B cell (primary cell): ENCODE results near the gene EFNA2. TPM values are rescaled to one million over a fixed set of nuclear protein-coding genes. Genes with fewer than 3 reads are reported as not detected.

Experiments
- ATAC-seq: fragments of 200-7000 bp; cut with Tn5 transposase; one replicate; pipeline ENCODE4 v1.10.0; 2021; ENCODE audit warnings: low read depth, mild to moderate bottlenecking, moderate number of reproducible peaks, moderate library complexity
- CTCF ChIA-PET: fragments of 350-600 bp; sonication (Branson Sonifier 250); formaldehyde crosslinking; loops from one replicate; lab custom pipeline; 2021; ENCODE audit warnings: antibody characterized with exemption, inconsistent platforms; lab: Charles Lee
- POLR2A ChIA-PET: fragments of 350-600 bp; sonication (Branson Sonifier 250); formaldehyde crosslinking; loops from one replicate; lab custom pipeline; 2021; ENCODE audit warnings: antibody characterized with exemption; lab: Charles Lee
- DNase-seq: peaks from one replicate; pipeline ENCODE4 v3.0.0; 2013
- H2AFZ ChIP-seq: 2 replicates; pipeline ENCODE4 v1.6.1; 2012; ENCODE audit warnings: mild to moderate bottlenecking, low read depth, low read length; ENCODE audit not compliant: insufficient read depth, poor library complexity, severe bottlenecking
- H3K27ac ChIP-seq, 2 donors: 1 replicate in 1 of 2; 2 replicates in 1 of 2; pipeline ENCODE4 v1.5.1; 2012 to 2013; ENCODE audit warnings: low read length in 2 of 2, mild to moderate bottlenecking in 2 of 2, moderate library complexity in 1 of 2
- H3K27me3 ChIP-seq, 4 experiments: fragments of 200-600 bp in 1 of 4; sonication (generic) in 1 of 4; replicated peaks in 1 of 4; 1 replicate in 2 of 4; 2 replicates in 2 of 4; pipeline versions ENCODE4 v1.6.1 to v1.7.0; 2013 to 2016; ENCODE audit warnings: low read length in 3 of 4, mild to moderate bottlenecking in 2 of 4, mixed read lengths in 1 of 4, moderate library complexity in 1 of 4; ENCODE audit not compliant: insufficient read depth in 4 of 4, control insufficient read depth in 3 of 4; ENCODE audit errors: control extremely low read depth in 1 of 4
- H3K36me3 ChIP-seq, 2 experiments: replicated peaks in 1 of 2; 1 replicate in 1 of 2; 2 replicates in 1 of 2; pipeline versions ENCODE4 v1.6.1 to v1.7.1; 2013; ENCODE audit warnings: low read length in 1 of 2; ENCODE audit not compliant: insufficient read depth in 2 of 2, control insufficient read depth in 1 of 2; ENCODE audit errors: control extremely low read depth in 1 of 2, extremely low read depth in 1 of 2
- H3K4me1 ChIP-seq, 2 donors: fragments of 200-600 bp in 1 of 2; sonication (generic) in 1 of 2; 1 replicate in 1 of 2; 2 replicates in 1 of 2; pipeline versions ENCODE4 v1.5.1 to v1.6.1; 2013 to 2017; ENCODE audit warnings: low read length in 2 of 2; ENCODE audit not compliant: control insufficient read depth in 2 of 2, insufficient read depth in 2 of 2
- H3K4me2 ChIP-seq: replicated peaks from 2 replicates; pipeline ENCODE3; 2012; ENCODE audit warnings: mild to moderate bottlenecking, low read depth, low read length; ENCODE audit not compliant: poor library complexity, severe bottlenecking
- H3K4me3 ChIP-seq, 5 experiments: fragments of 200-600 bp in 1 of 5; sonication (generic) in 1 of 5; 1 replicate in 3 of 5; 2 replicates in 2 of 5; pipeline versions ENCODE4 v1.5.1 to v1.7.0; 2011 to 2016; ENCODE audit warnings: low read length in 4 of 5, mild to moderate bottlenecking in 4 of 5, low read depth in 2 of 5, control low read depth in 1 of 5, moderate library complexity in 1 of 5; ENCODE audit not compliant: insufficient read depth in 1 of 5; ENCODE audit errors: control extremely low read depth in 1 of 5, extremely low read depth in 1 of 5
- H3K79me2 ChIP-seq: fragments of 200-600 bp; sonication (generic); one replicate; pipeline ENCODE4 v1.6.0; 2016; ENCODE audit warnings: low read length; ENCODE audit not compliant: control insufficient read depth, insufficient read depth
- H3K9ac ChIP-seq: fragments of 200-600 bp; sonication (generic); 2 replicates; pipeline ENCODE4 v1.6.1; 2017; ENCODE audit warnings: mild to moderate bottlenecking, low read length, moderate library complexity
- H3K9me3 ChIP-seq, 3 donors: one replicate each; pipeline versions ENCODE4 v1.6.1 to v1.7.1; 2013; ENCODE audit warnings: low read length in 2 of 3; ENCODE audit not compliant: control insufficient read depth in 2 of 3, insufficient read depth in 1 of 3; ENCODE audit errors: control extremely low read depth in 1 of 3
- H4K20me1 ChIP-seq: 2 replicates; pipeline ENCODE4 v1.6.0; 2012; ENCODE audit warnings: mild to moderate bottlenecking, low read length; ENCODE audit not compliant: insufficient read depth, control insufficient read depth, poor library complexity, severe bottlenecking
- H3K27ac Mint-ChIP-seq: one replicate; pipeline ENCODE4 v1.8.0; 2021; ENCODE audit warnings: mixed read lengths
- H3K27me3 Mint-ChIP-seq: one replicate; pipeline ENCODE4 v1.8.0; 2021; ENCODE audit warnings: mixed read lengths
- H3K4me1 Mint-ChIP-seq: one replicate; pipeline ENCODE4 v1.8.0; 2021; ENCODE audit warnings: mixed read lengths
- H3K4me3 Mint-ChIP-seq: one replicate; pipeline ENCODE4 v1.8.0; 2021; ENCODE audit warnings: mixed read lengths
- H3K9me3 Mint-ChIP-seq: one replicate; pipeline ENCODE4 v1.8.0; 2022; ENCODE audit warnings: mixed read lengths; ENCODE audit not compliant: insufficient read depth
- CTCF ChIP-seq: fragments of 200-600 bp; IDR thresholded peaks from one replicate; pipeline ENCODE4 v1.8.0; 2022; ENCODE audit warnings: antibody characterized with exemption, mild to moderate bottlenecking
- EZH2 ChIP-seq: IDR thresholded peaks from 2 replicates; pipeline ENCODE4 v1.6.1; 2012; ENCODE audit warnings: borderline replicate concordance, low read depth, mild to moderate bottlenecking, moderate library complexity, low read length; ENCODE audit not compliant: insufficient read depth, poor library complexity, severe bottlenecking
- WGBS: methylation state at CpG from one replicate; pipeline ENCODE4 v1.1.5; 2013; ENCODE audit warnings: missing lambda C conversion rate; ENCODE audit not compliant: insufficient coverage; 5-methylcytosine and 5-hydroxymethylcytosine counted together
- intact Hi-C: fragments of 100-400 bp; cut with micrococcal nuclease; formaldehyde crosslinking; loops from one replicate; pipeline ENCODE4 v1.10.0; 2022
- polyA plus RNA-seq: library from polyadenylated mRNA; depleted of rRNA; stranded (reverse); fragments of >200 nt; gene quantifications from 2 replicates; pipeline ENCODE4 v1.2.3, GENCODE V29; 2012
- total RNA-seq, 2 donors: library from RNA; stranded (reverse); fragments of 120-200 nt in 1 of 2; gene quantifications; 1 replicate in 1 of 2; 2 replicates in 1 of 2; pipeline versions ENCODE4 v1.2.3 to v1.2.4, GENCODE V29; 2013 to 2022

EFNA2 gene
- total and polyA plus RNA-seq, 2 donors (not counting 1 experiment from before 2014, with no cell fraction given): not detected

- Mint-ChIP-seq H3K27ac (peak overlapping the region; percentile 81), H3K27me3 (no peaks in the 10 kb centered on the region), H3K4me3 (peak overlapping the region; percentile 59), H3K9me3 (no peaks in the 10 kb centered on the region), H3K4me1 (peaks cover 71% of the 10 kb centered on the region)
- H2AFZ ChIP-seq: no peak overlapping the region
- peaks cover 52% of the 10 kb centered on the region for H4K20me1 ChIP-seq
- no peak overlapping the region for H3K27ac ChIP-seq
- H3K9me3 ChIP-seq: no peaks in the 10 kb centered on the region
- H3K27me3 ChIP-seq: no peaks in the 10 kb centered on the region
- TF ChIP-seq EZH2 (no peak), CTCF (no peak)
- no peak for ATAC-seq
- H3K4me2 ChIP-seq: no peak overlapping the region
- no peak for DNase-seq
- peaks cover 0 to 44% of the 10 kb centered on the region in 2 experiments for H3K36me3 ChIP-seq
- POLR2A ChIA-PET: interaction anchor here (0.6 to 10.7 kb wide), 2 partner anchors 8 to 1450 kb away, joined by 5 to 305 read pairs; partner anchors contain the start of gene CIRBP
- H3K4me3 ChIP-seq: no peak overlapping the region
- WGBS: 87% methylated on average over 40 of the region's 46 CpGs
- CTCF ChIA-PET: interaction anchor here (1.3 to 5.8 kb wide), 3 partner anchors 8 to 12 kb away, joined by 4 to 113 read pairs (median 18); no protein-coding TSS in a partner anchor
- intact Hi-C loops: no loop called here
- H3K4me1 ChIP-seq: peaks cover 54 to 91% of the 10 kb centered on the region in 2 donors
- no peak overlapping the region for H3K9ac ChIP-seq
- H3K79me2 ChIP-seq: peaks cover 62% of the 10 kb centered on the region
Measured at GRCh38 chr19:1256646-1257474, 28.8 kb upstream of the EFNA2 start.
